Body of pancreas (tissue), 4 donors: ENCODE data around the gene KCNAB2.

Experiments used
- POLR2A ChIP-seq, 3 donors: fragments of 450-650 bp; IDR thresholded peaks; one replicate each; pipeline ENCODE4 v1.6.1; 2016; ENCODE audit warnings: antibody characterized with exemption in 3 of 3, mild to moderate bottlenecking in 2 of 3
- TF ChIP-seq, protein P1 (sequence below), 7 experiments: fragments of 450-650 bp in 4 of 7; fragments of 200-600 bp in 3 of 7; sonication (generic) in 3 of 7; IDR thresholded peaks; one replicate each; pipeline ENCODE4 v1.5.1; 2016 to 2019; ENCODE audit warnings: antibody characterized with exemption in 7 of 7

- TF ChIP-seq, protein P1, sequence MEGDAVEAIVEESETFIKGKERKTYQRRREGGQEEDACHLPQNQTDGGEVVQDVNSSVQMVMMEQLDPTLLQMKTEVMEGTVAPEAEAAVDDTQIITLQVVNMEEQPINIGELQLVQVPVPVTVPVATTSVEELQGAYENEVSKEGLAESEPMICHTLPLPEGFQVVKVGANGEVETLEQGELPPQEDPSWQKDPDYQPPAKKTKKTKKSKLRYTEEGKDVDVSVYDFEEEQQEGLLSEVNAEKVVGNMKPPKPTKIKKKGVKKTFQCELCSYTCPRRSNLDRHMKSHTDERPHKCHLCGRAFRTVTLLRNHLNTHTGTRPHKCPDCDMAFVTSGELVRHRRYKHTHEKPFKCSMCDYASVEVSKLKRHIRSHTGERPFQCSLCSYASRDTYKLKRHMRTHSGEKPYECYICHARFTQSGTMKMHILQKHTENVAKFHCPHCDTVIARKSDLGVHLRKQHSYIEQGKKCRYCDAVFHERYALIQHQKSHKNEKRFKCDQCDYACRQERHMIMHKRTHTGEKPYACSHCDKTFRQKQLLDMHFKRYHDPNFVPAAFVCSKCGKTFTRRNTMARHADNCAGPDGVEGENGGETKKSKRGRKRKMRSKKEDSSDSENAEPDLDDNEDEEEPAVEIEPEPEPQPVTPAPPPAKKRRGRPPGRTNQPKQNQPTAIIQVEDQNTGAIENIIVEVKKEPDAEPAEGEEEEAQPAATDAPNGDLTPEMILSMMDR (IDR thresholded peaks at IDR 0.05) = no peak
- TF ChIP-seq POLR2A (IDR thresholded peaks at IDR 0.05) = no peak
These were observed 20.2 kb upstream of the KCNAB2 start for GRCh38 chr1:6025269-6026094.
